Stimulated activated CD4-positive, alpha-beta T cell treated with anti-CD3 and anti-CD28 coated beads, TNF-alpha, amount 100 ng/mL, for 1 hour (primary cell): ENCODE data around the gene HOTAIR.
A peak's percentile ranks its signal among the peaks of the same experiment; 100 is the strongest.

Source experiments
- DNase-seq, 3 donors: peaks; one replicate each; pipeline ENCODE4 v3.0.0-alpha.2; 2020; ENCODE audit warnings: low read depth in 3 of 3, low spot score in 1 of 3

The HOTAIR gene

GRCh38 chr12:54011665-54012532 lies 37.1 kb upstream of the HOTAIR start:
- DNase-seq, result no peak

GRCh38 chr12:54010972-54011664 lies 36.4 kb upstream of the HOTAIR start:
- DNase-seq, result no peak

- DNase-seq, result no peak
Observed at GRCh38 chr12:54010053-54010971, 35.6 kb upstream of the HOTAIR start.

GRCh38 chr12:54009171-54010052 lies 34.7 kb upstream of the HOTAIR start:
- no peak for DNase-seq

GRCh38 chr12:54008260-54008552 lies 33.5 kb upstream of the HOTAIR start:
- no peak for DNase-seq

GRCh38 chr12:54007538-54008259 lies 32.9 kb upstream of the HOTAIR start:
- DNase-seq, result no peak

- DNase-seq, result no peak
Observed at GRCh38 chr12:54006559-54007220, 31.9 kb upstream of the HOTAIR start.

GRCh38 chr12:54005853-54006558 lies 31.3 kb upstream of the HOTAIR start:
- DNase-seq, result peak; percentile 54 to 84 (median 71)

- DNase-seq, result no peak
Observed at GRCh38 chr12:54005531-54005852, 30.7 kb upstream of the HOTAIR start.

- DNase-seq, result no peak
Observed at GRCh38 chr12:54004841-54005530, 30.2 kb upstream of the HOTAIR start.

- no peak for DNase-seq
Observed at GRCh38 chr12:54004063-54004840, 29.5 kb upstream of the HOTAIR start.

- no peak for DNase-seq
Observed at GRCh38 chr12:54003625-54004024, 28.9 kb upstream of the HOTAIR start.

- no peak for DNase-seq
Observed at GRCh38 chr12:54002915-54003389, 28.2 kb upstream of the HOTAIR start.

- no peak for DNase-seq
Observed at GRCh38 chr12:54002278-54002914, 27.6 kb upstream of the HOTAIR start.

- DNase-seq, result no peak
Observed at GRCh38 chr12:54001283-54002187, 26.8 kb upstream of the HOTAIR start.
